K562 (cell line): ENCODE data around the gene DYRK1B. TPM values are rescaled to one million over a fixed set of nuclear protein-coding genes. Genes with fewer than 3 reads are reported as not detected.

Experiments
- ATAC-seq: fragments of 200-7000 bp; cut with Tn5 transposase; 3 replicates; pipeline ENCODE4 v1.9.1; 2020; ENCODE audit warnings: moderate library complexity
- BruUV-seq: library from RNA; stranded (reverse); fragments of 400-500 nt; replicated peaks from 2 replicates; lab custom pipeline; 2021; lab: Mats Ljungman, UMichigan
- CTCF ChIA-PET: fragments of 300-600 bp; formaldehyde crosslinking; extraction: SDS; loops from one replicate; lab custom pipeline; 2021; ENCODE audit warnings: low intra/inter-chr PET ratio; lab: Yijun Ruan, JAX
- POLR2A ChIA-PET: fragments of 300-600, 350-650 bp; sonication (Branson Sonifier 250); formaldehyde crosslinking; extraction: SDS; loops from one replicate; lab custom pipeline; 2021; ENCODE audit warnings: antibody characterized with exemption, inconsistent platforms; lab: Yijun Ruan, JAX
- DNase-seq, 4 experiments: peaks; one replicate each; pipeline versions ENCODE4 v3.0.0 to v3.0.0-alpha.2; 2011 to 2018; ENCODE audit warnings: low spot score in 3 of 4, mixed read lengths in 3 of 4; ENCODE audit errors: extremely low read depth in 1 of 4
- FAIRE-seq: peaks from 2 replicates; lab custom pipeline; 2011; peaks lifted over from hg19 to GRCh38; lab: Jason Lieb, UNC
- H2AFZ ChIP-seq: 2 replicates; pipeline ENCODE4 v1.6.0; 2011; ENCODE audit warnings: low read depth, low read length, control low read depth, inconsistent platforms
- H3K27ac ChIP-seq: fragments of 200-600 bp; 3 replicates; pipeline ENCODE4 v1.8.0; 2011; ENCODE audit warnings: low read depth, mild to moderate bottlenecking, control low read depth, inconsistent platforms, low read length, moderate library complexity, mixed read lengths; ENCODE audit errors: extremely low read depth
- H3K27me3 ChIP-seq, 2 experiments: fragments of 300-600 bp in 1 of 2; 2 replicates in 1 of 2; 3 replicates in 1 of 2; pipeline versions ENCODE4 v1.6.0 to v1.8.0; 2011; ENCODE audit warnings: inconsistent platforms in 2 of 2, low read length in 2 of 2, mild to moderate bottlenecking in 1 of 2, mixed read lengths in 1 of 2, moderate library complexity in 1 of 2; ENCODE audit not compliant: control insufficient read depth in 2 of 2, insufficient read depth in 2 of 2
- H3K36me3 ChIP-seq: fragments of 300-600 bp; 3 replicates; pipeline ENCODE4 v1.8.0; 2011; ENCODE audit warnings: mild to moderate bottlenecking, low read length, inconsistent platforms; ENCODE audit not compliant: control insufficient read depth, insufficient read depth
- H3K4me1 ChIP-seq, 2 experiments: fragments of 200-600 bp in 1 of 2; replicated peaks in 1 of 2; 2 replicates in 1 of 2; 3 replicates in 1 of 2; pipeline versions ENCODE4 v1.5.1 to v1.8.0; 2011; ENCODE audit warnings: inconsistent platforms in 2 of 2, low read length in 2 of 2, mild to moderate bottlenecking in 1 of 2, mixed read lengths in 1 of 2, moderate library complexity in 1 of 2; ENCODE audit not compliant: control insufficient read depth in 2 of 2, insufficient read depth in 2 of 2
- H3K4me2 ChIP-seq: 2 replicates; pipeline ENCODE4 v1.6.1; 2011; ENCODE audit warnings: low read length, control low read depth, inconsistent platforms, mixed read lengths; ENCODE audit not compliant: insufficient read depth
- H3K4me3 ChIP-seq: fragments of 200-600 bp; sonication (generic), shearing (Covaris generic); 2 replicates; pipeline ENCODE4 v1.5.1; 2016; ENCODE audit warnings: control low read depth, inconsistent platforms
- H3K79me2 ChIP-seq: fragments of 200-600 bp; 3 replicates; pipeline ENCODE4 v1.8.0; 2011; ENCODE audit warnings: low read length, inconsistent platforms; ENCODE audit not compliant: control insufficient read depth, insufficient read depth
- H3K9ac ChIP-seq, 2 experiments: 2 replicates each; pipeline versions ENCODE4 v1.6.0 to v1.6.1; 2011; ENCODE audit warnings: low read depth in 2 of 2, low read length in 2 of 2, control low read depth in 1 of 2, inconsistent platforms in 1 of 2, mild to moderate bottlenecking in 1 of 2, mixed read lengths in 1 of 2; ENCODE audit not compliant: insufficient read depth in 1 of 2
- H3K9me1 ChIP-seq: one replicate; pipeline ENCODE4 v1.6.0; 2011; ENCODE audit warnings: inconsistent platforms, mild to moderate bottlenecking, low read length, moderate library complexity; ENCODE audit not compliant: control insufficient read depth, insufficient read depth
- H3K9me3 ChIP-seq: replicated peaks from 2 replicates; pipeline ENCODE4 v1.5.1; 2011; ENCODE audit warnings: low read depth, low read length, inconsistent platforms; ENCODE audit not compliant: control insufficient read depth, insufficient read depth
- H4K20me1 ChIP-seq: replicated peaks from 2 replicates; pipeline ENCODE4 v1.6.1; 2011; ENCODE audit warnings: low read length, inconsistent platforms, mixed read lengths; ENCODE audit not compliant: control insufficient read depth, insufficient read depth
- ATF1 ChIP-seq, 2 experiments: fragments of 450-650 bp in 1 of 2; IDR thresholded peaks; 2 replicates each; pipeline ENCODE4 v1.6.1; 2016; ENCODE audit warnings: missing compliant biosample characterization in 1 of 2, missing genetic modification characterization in 1 of 2
- COPS2 ChIP-seq: fragments of 450-650 bp; conservative IDR thresholded peaks from 2 replicates; pipeline ENCODE4 v1.6.1; 2016; ENCODE audit warnings: mild to moderate bottlenecking, moderate library complexity
- CSDE1 ChIP-seq, 2 experiments: fragments of 450-650 bp; IDR thresholded peaks; 2 replicates each; pipeline ENCODE4 v1.6.1; 2016; ENCODE audit warnings: mild to moderate bottlenecking in 1 of 2
- DNMT1 ChIP-seq: fragments of 450-650 bp; IDR thresholded peaks from 2 replicates; pipeline ENCODE4 v1.6.1; 2016; ENCODE audit warnings: antibody characterized with exemption, mild to moderate bottlenecking
- PCBP2 ChIP-seq: fragments of 200-400 bp; formaldehyde crosslinking; IDR thresholded peaks from 2 replicates; pipeline ENCODE4 v1.6.1; 2018; ENCODE audit warnings: low read length, low read depth, mild to moderate bottlenecking, moderate library complexity; ENCODE audit not compliant: poor library complexity, severe bottlenecking
- ZNF12 ChIP-seq: sonication (generic); formaldehyde crosslinking; IDR thresholded peaks from 2 replicates; pipeline ENCODE4 v1.4.0; 2020; ENCODE audit warnings: mild to moderate bottlenecking, missing genetic modification reagents
- ZNF431 ChIP-seq: sonication (generic); formaldehyde crosslinking; IDR thresholded peaks from 2 replicates; pipeline ENCODE4 v1.8.0; 2022; ENCODE audit warnings: mild to moderate bottlenecking, missing genetic modification reagents
- ZNF668 ChIP-seq: fragments of 250-450 bp; sonication (Bioruptor Pico); IDR thresholded peaks from 2 replicates; pipeline ENCODE4 v1.8.0; 2022; ENCODE audit warnings: mild to moderate bottlenecking, inconsistent platforms
- ZNF699 ChIP-seq: fragments of 250-450 bp; sonication (Bioruptor Pico); IDR thresholded peaks from 2 replicates; pipeline ENCODE4 v1.8.0; 2021; ENCODE audit warnings: mild to moderate bottlenecking, moderate library complexity; ENCODE audit not compliant: insufficient replicate concordance
- WGBS: fragments of 100-300 bp; shearing (Covaris generic); methylation state at CpG from one replicate; pipeline ENCODE4 v1.1.6; 2016; ENCODE audit warnings: low coverage, mixed read lengths; ENCODE audit not compliant: insufficient coverage; ENCODE audit errors: missing lambda C conversion rate; 5-methylcytosine and 5-hydroxymethylcytosine counted together
- in situ Hi-C: fragments of 300-500 bp; cut with MboI; formaldehyde crosslinking; loops from 4 replicates; pipeline ENCODE4 v1.15.0; 2018; ENCODE audit warnings: inconsistent platforms, mixed read lengths
- intact Hi-C: fragments of 100-400 bp; cut with micrococcal nuclease; formaldehyde crosslinking; loops from 2 replicates; pipeline ENCODE4 v1.14.2; 2022
- polyA plus RNA-seq, 8 experiments: library from polyadenylated mRNA; depleted of rRNA in 4 of 8; stranded (reverse) in 5 of 8; unstranded in 3 of 8; fragments of >200 nt; fragmentation: Nextera tagmentation in 2 of 8; fragmentation: Illumina TruSeq in 1 of 8; extraction: Ambion mirVana in 2 of 8; extraction: Trizol in 1 of 8; gene quantifications; 2 replicates each; pipeline versions ENCODE4 v1.2.1 to v1.2.3, GENCODE V29; 2011 to 2014; ENCODE audit warnings: inconsistent platforms in 1 of 8, missing spikeins in 1 of 8
- total RNA-seq, 7 experiments: library from RNA; depleted of rRNA in 6 of 7; stranded (reverse); fragments of >200 nt in 6 of 7; fragmentation: Illumina TruSeq in 2 of 7; extraction: Trizol in 2 of 7; gene quantifications; 2 replicates each; pipeline versions ENCODE4 v1.2.1 to v1.2.3, GENCODE V29; 2011 to 2021; ENCODE audit warnings: low replicate concordance in 1 of 7
- TF ChIP-seq, protein P1 (sequence below): fragments of 450-650 bp; formaldehyde crosslinking; IDR thresholded peaks from 2 replicates; pipeline ENCODE4 v1.4.0; 2022; ENCODE audit warnings: mild to moderate bottlenecking, moderate library complexity
- TF ChIP-seq, protein P2 (sequence below), 2 experiments: fragments of 450-650 bp in 1 of 2; sonication (generic) in 1 of 2; formaldehyde crosslinking; conservative IDR thresholded peaks; 2 replicates each; pipeline versions ENCODE4 v1.4.0 to v1.8.1; 2020 to 2022; ENCODE audit warnings: mild to moderate bottlenecking in 1 of 2, missing genetic modification reagents in 1 of 2

The DYRK1B gene
- total and polyA plus RNA-seq, 9 of the 15 experiments (the other 6 are each of a cell fraction or from before 2014, with no cell fraction given): 0.91 to 5.2 (median 1.5) TPM; not detected in 2

DNA sequence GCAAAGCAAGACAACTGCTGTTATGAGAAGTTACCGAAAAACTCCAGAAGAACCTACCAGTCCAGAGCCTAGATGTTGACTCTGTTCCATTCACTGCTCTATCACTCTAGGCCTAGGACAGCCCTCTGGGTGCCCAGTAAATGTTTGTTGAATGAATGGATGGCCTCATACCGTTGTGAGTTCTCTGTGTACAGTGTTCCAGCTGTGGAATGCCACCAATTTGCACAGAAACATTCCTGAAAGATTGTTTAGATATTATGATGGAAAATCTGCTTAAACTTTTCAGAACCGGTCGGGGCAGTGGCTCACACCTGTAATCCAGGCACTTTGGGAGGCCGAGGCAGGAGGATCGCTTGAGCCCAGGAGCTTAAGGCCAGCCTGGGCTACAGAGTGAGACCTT, 13.6 kb upstream of the DYRK1B start:
- ChIA-PET CTCF (no interaction called here), POLR2A (interaction anchor here (0.7 to 1.0 kb wide), 2 partner anchors 15 to 1413 kb away, joined by 3 read pairs; no protein-coding TSS in a partner anchor)
- peaks cover 31% of the 10 kb centered on the region for H4K20me1 ChIP-seq
- peak overlapping the region; percentile 96 for H3K4me2 ChIP-seq
- H3K36me3 ChIP-seq: peaks cover 16% of the 10 kb centered on the region; the same call in 1 of the 3 replicates
- H2AFZ ChIP-seq: peak overlapping the region; percentile 84
- H3K27me3 ChIP-seq: no peaks in the 10 kb centered on the region
- in situ Hi-C loops (no loop called here), intact Hi-C loops (loop anchor here (2.0 kb wide), 1 partner anchor 81 kb away; no protein-coding TSS in a partner anchor)
- BruUV-seq: no TSS peak
- H3K9me1 ChIP-seq: no peaks in the 10 kb centered on the region
- H3K4me3 ChIP-seq: no peak overlapping the region
- ATAC-seq (no peak), DNase-seq (no peak), FAIRE-seq (no peak)
- no peak overlapping the region for H3K9ac ChIP-seq
- no peaks in the 10 kb centered on the region for H3K9me3 ChIP-seq
- no peak overlapping the region for H3K27ac ChIP-seq
- TF ChIP-seq ZNF668 (no peak), DNMT1 (no peak), ZNF699 (CRISPR knock-in tag) (no peak), PCBP2 (no peak), ZNF431 (CRISPR knock-in tag) (no peak), ZNF12 (no peak), COPS2 (no peak), CSDE1 (IDR thresholded peaks at IDR 0.05) (no peak), ATF1 (CRISPR knock-in tag; IDR thresholded peaks at IDR 0.05) (no peak), ATF1 (tag; IDR thresholded peaks at IDR 0.05) (no peak)
- TF ChIP-seq, protein P1, sequence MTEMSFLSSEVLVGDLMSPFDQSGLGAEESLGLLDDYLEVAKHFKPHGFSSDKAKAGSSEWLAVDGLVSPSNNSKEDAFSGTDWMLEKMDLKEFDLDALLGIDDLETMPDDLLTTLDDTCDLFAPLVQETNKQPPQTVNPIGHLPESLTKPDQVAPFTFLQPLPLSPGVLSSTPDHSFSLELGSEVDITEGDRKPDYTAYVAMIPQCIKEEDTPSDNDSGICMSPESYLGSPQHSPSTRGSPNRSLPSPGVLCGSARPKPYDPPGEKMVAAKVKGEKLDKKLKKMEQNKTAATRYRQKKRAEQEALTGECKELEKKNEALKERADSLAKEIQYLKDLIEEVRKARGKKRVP (CRISPR knock-in tag): no peak
- TF ChIP-seq, protein P2, sequence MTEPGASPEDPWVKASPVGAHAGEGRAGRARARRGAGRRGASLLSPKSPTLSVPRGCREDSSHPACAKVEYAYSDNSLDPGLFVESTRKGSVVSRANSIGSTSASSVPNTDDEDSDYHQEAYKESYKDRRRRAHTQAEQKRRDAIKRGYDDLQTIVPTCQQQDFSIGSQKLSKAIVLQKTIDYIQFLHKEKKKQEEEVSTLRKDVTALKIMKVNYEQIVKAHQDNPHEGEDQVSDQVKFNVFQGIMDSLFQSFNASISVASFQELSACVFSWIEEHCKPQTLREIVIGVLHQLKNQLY (CRISPR knock-in tag; conservative IDR thresholded peaks at IDR 0.05): no peak
- 77% methylated on average over 6 of the region's 6 CpGs for WGBS
- H3K79me2 ChIP-seq: peaks cover 40% of the 10 kb centered on the region
- peaks cover 20 to 31% of the 10 kb centered on the region in 2 experiments; a peak in 4 of 5 replicates for H3K4me1 ChIP-seq
